K562 (cell line): Measurements from ENCODE around the gene COX5A. TPM values are rescaled to one million over a fixed set of nuclear protein-coding genes. Genes with fewer than 3 reads are reported as not detected.

Source experiments
- CHD2 ChIP-seq: IDR thresholded peaks from 2 replicates; pipeline ENCODE4 v1.6.1; 2011; ENCODE audit warnings: low read depth, low read length
- FOXK2 ChIP-seq, 2 experiments: fragments of 450-650 bp; IDR thresholded peaks in 1 of 2; conservative IDR thresholded peaks in 1 of 2; 2 replicates each; pipeline ENCODE4 v1.6.1; 2016; ENCODE audit warnings: low read depth in 2 of 2, mild to moderate bottlenecking in 1 of 2
- FOXM1 ChIP-seq, 2 experiments: fragments of 450-650 bp in 1 of 2; sonication (generic) in 1 of 2; formaldehyde crosslinking in 1 of 2; IDR thresholded peaks; 2 replicates each; pipeline versions ENCODE4 v1.6.1 to v1.9.0; 2017 to 2022; ENCODE audit warnings: low read depth in 2 of 2, mild to moderate bottlenecking in 2 of 2, missing genetic modification reagents in 1 of 2, moderate library complexity in 1 of 2
- KDM4B ChIP-seq, 2 experiments: fragments of 450-650 bp in 1 of 2; sonication (generic) in 1 of 2; IDR thresholded peaks; 2 replicates each; pipeline ENCODE4 v1.6.1; 2016 to 2017; ENCODE audit warnings: borderline replicate concordance in 2 of 2, antibody characterized with exemption in 1 of 2, low read depth in 1 of 2, mild to moderate bottlenecking in 1 of 2
- MECOM ChIP-seq: fragments of 250-450 bp; sonication (Bioruptor Pico); IDR thresholded peaks from 2 replicates; pipeline ENCODE4 v1.8.0; 2022; ENCODE audit warnings: inconsistent platforms
- NELFE ChIP-seq: IDR thresholded peaks from 2 replicates; pipeline ENCODE4 v1.6.1; 2011; ENCODE audit warnings: mild to moderate bottlenecking; ENCODE audit not compliant: insufficient read depth, insufficient read length
- PHB ChIP-seq: fragments of 250-450 bp; sonication (Bioruptor Pico); IDR thresholded peaks from 2 replicates; pipeline ENCODE4 v1.5.0; 2021
- SIX5 ChIP-seq, 2 experiments: IDR thresholded peaks; 2 replicates each; pipeline ENCODE4 v1.6.1; 2011; ENCODE audit warnings: low read length in 2 of 2, borderline replicate concordance in 1 of 2, low read depth in 1 of 2, mild to moderate bottlenecking in 1 of 2, moderate library complexity in 1 of 2; ENCODE audit not compliant: insufficient read depth in 1 of 2
- SLC30A9 ChIP-seq: fragments of 250-450 bp; sonication (Bioruptor Pico); IDR thresholded peaks from 2 replicates; pipeline ENCODE4 v1.8.0; 2022; ENCODE audit warnings: mild to moderate bottlenecking, moderate library complexity
- TEAD1 ChIP-seq, 2 experiments: fragments of 450-650 bp in 1 of 2; sonication (generic) in 1 of 2; formaldehyde crosslinking; IDR thresholded peaks; 2 replicates each; pipeline versions ENCODE4 v1.4.0 to v1.8.0; 2020 to 2022; ENCODE audit warnings: mild to moderate bottlenecking in 2 of 2, missing genetic modification reagents in 1 of 2
- ZC3H4 ChIP-seq: sonication (generic); formaldehyde crosslinking; IDR thresholded peaks from 2 replicates; pipeline ENCODE4 v1.9.0; 2021; ENCODE audit warnings: missing genetic modification reagents, borderline replicate concordance
- ZNF146 ChIP-seq: IDR thresholded peaks from one replicate; pipeline ENCODE4 v1.6.1; 2018; ENCODE audit warnings: missing compliant biosample characterization; ENCODE audit not compliant: unreplicated experiment
- ZNF311 ChIP-seq: fragments of 250-450 bp; sonication (Bioruptor Pico); IDR thresholded peaks from 2 replicates; pipeline ENCODE4 v1.4.0; 2020; ENCODE audit warnings: mild to moderate bottlenecking, moderate library complexity
- ZNF324 ChIP-seq: fragments of 250-450 bp; sonication (Bioruptor Pico); IDR thresholded peaks from 2 replicates; pipeline ENCODE4 v1.4.0; 2020; ENCODE audit warnings: mild to moderate bottlenecking
- ZNF354B ChIP-seq: fragments of 250-450 bp; sonication (Bioruptor Pico); IDR thresholded peaks from 2 replicates; pipeline ENCODE4 v1.4.0; 2020
- ZSCAN29 ChIP-seq: fragments of 450-650 bp; IDR thresholded peaks from 2 replicates; pipeline ENCODE4 v1.6.1; 2017
- polyA plus RNA-seq, 8 experiments: library from polyadenylated mRNA; depleted of rRNA in 4 of 8; stranded (reverse) in 5 of 8; unstranded in 3 of 8; fragments of >200 nt; fragmentation: Nextera tagmentation in 2 of 8; fragmentation: Illumina TruSeq in 1 of 8; extraction: Ambion mirVana in 2 of 8; extraction: Trizol in 1 of 8; gene quantifications; 2 replicates each; pipeline versions ENCODE4 v1.2.1 to v1.2.3, GENCODE V29; 2011 to 2014; ENCODE audit warnings: inconsistent platforms in 1 of 8, missing spikeins in 1 of 8
- total RNA-seq, 7 experiments: library from RNA; depleted of rRNA in 6 of 7; stranded (reverse); fragments of >200 nt in 6 of 7; fragmentation: Illumina TruSeq in 2 of 7; extraction: Trizol in 2 of 7; gene quantifications; 2 replicates each; pipeline versions ENCODE4 v1.2.1 to v1.2.3, GENCODE V29; 2011 to 2021; ENCODE audit warnings: low replicate concordance in 1 of 7
- TF ChIP-seq, protein P1 (sequence below), 2 experiments: fragments of 450-650 bp; conservative IDR thresholded peaks; 2 replicates each; pipeline ENCODE4 v1.6.1; 2017; ENCODE audit warnings: mild to moderate bottlenecking in 2 of 2, moderate library complexity in 2 of 2
- TF ChIP-seq, protein P2 (sequence below): fragments of 450-650 bp; formaldehyde crosslinking; IDR thresholded peaks from 2 replicates; pipeline ENCODE4 v1.4.0; 2022; ENCODE audit warnings: missing genetic modification characterization
- TF ChIP-seq, protein P3 (sequence below): fragments of 250-450 bp; sonication (Bioruptor Pico); IDR thresholded peaks from 2 replicates; pipeline ENCODE4 v1.4.0; 2020; ENCODE audit warnings: mild to moderate bottlenecking
- TF ChIP-seq, protein P4 (sequence below): fragments of 250-450 bp; sonication (Bioruptor Pico); IDR thresholded peaks from 2 replicates; pipeline ENCODE4 v1.8.0; 2022; ENCODE audit warnings: inconsistent platforms
- TF ChIP-seq, protein P5 (sequence below): fragments of 250-450 bp; sonication (Bioruptor Pico); IDR thresholded peaks from 2 replicates; pipeline ENCODE4 v1.4.0; 2020; ENCODE audit warnings: mild to moderate bottlenecking, moderate library complexity

COX5A gene
- total and polyA plus RNA-seq, 9 of the 15 experiments (the other 6 are each of a cell fraction or from before 2014, with no cell fraction given), result 86.8 to 553 (median 371) TPM

DNA sequence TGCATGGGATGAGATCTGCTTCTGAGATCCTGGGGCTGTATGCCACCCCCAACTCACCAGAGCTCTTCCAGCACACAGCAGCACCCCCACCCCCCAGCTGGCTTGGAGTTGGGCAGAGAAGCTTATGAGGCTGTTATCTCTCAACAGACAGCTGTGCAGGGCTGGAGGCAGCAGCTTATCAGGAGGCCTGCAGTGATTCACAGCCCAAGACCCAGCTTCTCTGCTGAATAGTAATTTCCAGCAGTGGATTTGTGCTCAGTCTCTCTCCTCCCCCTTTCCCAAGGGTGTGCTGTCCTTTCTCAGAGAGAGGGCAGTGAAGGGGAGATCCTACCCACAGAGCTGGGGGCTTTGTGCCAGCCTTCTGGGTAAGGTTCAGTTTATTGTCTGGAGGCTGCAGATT, 16.6 kb upstream of the COX5A start (continued):
- TF ChIP-seq, protein P1, sequence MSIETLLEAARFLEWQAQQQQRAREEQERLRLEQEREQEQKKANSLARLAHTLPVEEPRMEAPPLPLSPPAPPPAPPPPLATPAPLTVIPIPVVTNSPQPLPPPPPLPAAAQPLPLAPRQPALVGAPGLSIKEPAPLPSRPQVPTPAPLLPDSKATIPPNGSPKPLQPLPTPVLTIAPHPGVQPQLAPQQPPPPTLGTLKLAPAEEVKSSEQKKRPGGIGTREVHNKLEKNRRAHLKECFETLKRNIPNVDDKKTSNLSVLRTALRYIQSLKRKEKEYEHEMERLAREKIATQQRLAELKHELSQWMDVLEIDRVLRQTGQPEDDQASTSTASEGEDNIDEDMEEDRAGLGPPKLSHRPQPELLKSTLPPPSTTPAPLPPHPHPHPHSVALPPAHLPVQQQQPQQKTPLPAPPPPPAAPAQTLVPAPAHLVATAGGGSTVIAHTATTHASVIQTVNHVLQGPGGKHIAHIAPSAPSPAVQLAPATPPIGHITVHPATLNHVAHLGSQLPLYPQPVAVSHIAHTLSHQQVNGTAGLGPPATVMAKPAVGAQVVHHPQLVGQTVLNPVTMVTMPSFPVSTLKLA (conservative IDR thresholded peaks at IDR 0.05), result peak in 1 of 2 experiments; percentile 80; a peak in 2 of 4 replicates
- TF ChIP-seq, protein P2, sequence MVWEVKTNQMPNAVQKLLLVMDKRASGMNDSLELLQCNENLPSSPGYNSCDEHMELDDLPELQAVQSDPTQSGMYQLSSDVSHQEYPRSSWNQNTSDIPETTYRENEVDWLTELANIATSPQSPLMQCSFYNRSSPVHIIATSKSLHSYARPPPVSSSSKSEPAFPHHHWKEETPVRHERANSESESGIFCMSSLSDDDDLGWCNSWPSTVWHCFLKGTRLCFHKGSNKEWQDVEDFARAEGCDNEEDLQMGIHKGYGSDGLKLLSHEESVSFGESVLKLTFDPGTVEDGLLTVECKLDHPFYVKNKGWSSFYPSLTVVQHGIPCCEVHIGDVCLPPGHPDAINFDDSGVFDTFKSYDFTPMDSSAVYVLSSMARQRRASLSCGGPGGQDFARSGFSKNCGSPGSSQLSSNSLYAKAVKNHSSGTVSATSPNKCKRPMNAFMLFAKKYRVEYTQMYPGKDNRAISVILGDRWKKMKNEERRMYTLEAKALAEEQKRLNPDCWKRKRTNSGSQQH (CRISPR knock-in tag), result no peak
- no peak for TF ChIP-seq PHB (CRISPR knock-in tag)
- peak; percentile 30 to 88; a peak in 2 of 4 replicates for TF ChIP-seq TEAD1 (CRISPR knock-in tag; IDR thresholded peaks at IDR 0.05)
- peak; percentile 76; the same call in 1 of the 2 replicates for TF ChIP-seq ZNF311 (CRISPR knock-in tag)
- TF ChIP-seq ZNF146 (CRISPR knock-in tag), result no peak
- TF ChIP-seq FOXK2 (conservative IDR thresholded peaks at IDR 0.05 in 1 of 2, IDR thresholded peaks at IDR 0.05 in 1 of 2; ENCODE audit: low read depth in 2 of 2), result no peak
- no peak for TF ChIP-seq ZNF324 (CRISPR knock-in tag)
- TF ChIP-seq NELFE, result no peak
- no peak for TF ChIP-seq SLC30A9 (CRISPR knock-in tag)
- 0 out of 4 replicates have a peak, but pooled peaks of 1 of the 2 experiments have one; percentile 57 for TF ChIP-seq KDM4B (IDR thresholded peaks at IDR 0.05; ENCODE audit: borderline replicate concordance in 2 of 2, low read depth in 1 of 2)
- no peak for TF ChIP-seq ZSCAN29
- no peak for TF ChIP-seq MECOM
- TF ChIP-seq ZC3H4, result no peak
- TF ChIP-seq, protein P3, sequence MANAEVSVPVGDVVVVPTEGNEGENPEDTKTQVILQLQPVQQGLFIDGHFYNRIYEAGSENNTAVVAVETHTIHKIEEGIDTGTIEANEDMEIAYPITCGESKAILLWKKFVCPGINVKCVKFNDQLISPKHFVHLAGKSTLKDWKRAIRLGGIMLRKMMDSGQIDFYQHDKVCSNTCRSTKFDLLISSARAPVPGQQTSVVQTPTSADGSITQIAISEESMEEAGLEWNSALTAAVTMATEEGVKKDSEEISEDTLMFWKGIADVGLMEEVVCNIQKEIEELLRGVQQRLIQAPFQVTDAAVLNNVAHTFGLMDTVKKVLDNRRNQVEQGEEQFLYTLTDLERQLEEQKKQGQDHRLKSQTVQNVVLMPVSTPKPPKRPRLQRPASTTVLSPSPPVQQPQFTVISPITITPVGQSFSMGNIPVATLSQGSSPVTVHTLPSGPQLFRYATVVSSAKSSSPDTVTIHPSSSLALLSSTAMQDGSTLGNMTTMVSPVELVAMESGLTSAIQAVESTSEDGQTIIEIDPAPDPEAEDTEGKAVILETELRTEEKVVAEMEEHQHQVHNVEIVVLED, result 0 out of 2 replicates have a peak, but pooled peaks have one; percentile 22
- no peak for TF ChIP-seq SIX5 (IDR thresholded peaks at IDR 0.05; ENCODE audit: borderline replicate concordance in 1 of 2, insufficient read depth in 1 of 2, low read depth in 1 of 2, low read length in 2 of 2)
- TF ChIP-seq CHD2, result no peak
- TF ChIP-seq, protein P4, sequence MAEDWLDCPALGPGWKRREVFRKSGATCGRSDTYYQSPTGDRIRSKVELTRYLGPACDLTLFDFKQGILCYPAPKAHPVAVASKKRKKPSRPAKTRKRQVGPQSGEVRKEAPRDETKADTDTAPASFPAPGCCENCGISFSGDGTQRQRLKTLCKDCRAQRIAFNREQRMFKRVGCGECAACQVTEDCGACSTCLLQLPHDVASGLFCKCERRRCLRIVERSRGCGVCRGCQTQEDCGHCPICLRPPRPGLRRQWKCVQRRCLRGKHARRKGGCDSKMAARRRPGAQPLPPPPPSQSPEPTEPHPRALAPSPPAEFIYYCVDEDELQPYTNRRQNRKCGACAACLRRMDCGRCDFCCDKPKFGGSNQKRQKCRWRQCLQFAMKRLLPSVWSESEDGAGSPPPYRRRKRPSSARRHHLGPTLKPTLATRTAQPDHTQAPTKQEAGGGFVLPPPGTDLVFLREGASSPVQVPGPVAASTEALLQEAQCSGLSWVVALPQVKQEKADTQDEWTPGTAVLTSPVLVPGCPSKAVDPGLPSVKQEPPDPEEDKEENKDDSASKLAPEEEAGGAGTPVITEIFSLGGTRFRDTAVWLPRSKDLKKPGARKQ, result no peak
- TF ChIP-seq ZNF354B, result no peak
- TF ChIP-seq FOXM1 (IDR thresholded peaks at IDR 0.05; ENCODE audit: low read depth), result peak; percentile 94
- TF ChIP-seq FOXM1 (CRISPR knock-in tag; IDR thresholded peaks at IDR 0.05; ENCODE audit: low read depth), result no peak
- TF ChIP-seq, protein P5, sequence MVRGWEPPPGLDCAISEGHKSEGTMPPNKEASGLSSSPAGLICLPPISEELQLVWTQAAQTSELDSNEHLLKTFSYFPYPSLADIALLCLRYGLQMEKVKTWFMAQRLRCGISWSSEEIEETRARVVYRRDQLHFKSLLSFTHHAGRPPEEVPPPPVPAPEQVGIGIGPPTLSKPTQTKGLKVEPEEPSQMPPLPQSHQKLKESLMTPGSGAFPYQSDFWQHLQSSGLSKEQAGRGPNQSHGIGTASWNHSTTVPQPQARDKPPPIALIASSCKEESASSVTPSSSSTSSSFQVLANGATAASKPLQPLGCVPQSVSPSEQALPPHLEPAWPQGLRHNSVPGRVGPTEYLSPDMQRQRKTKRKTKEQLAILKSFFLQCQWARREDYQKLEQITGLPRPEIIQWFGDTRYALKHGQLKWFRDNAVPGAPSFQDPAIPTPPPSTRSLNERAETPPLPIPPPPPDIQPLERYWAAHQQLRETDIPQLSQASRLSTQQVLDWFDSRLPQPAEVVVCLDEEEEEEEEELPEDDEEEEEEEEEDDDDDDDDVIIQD (CRISPR knock-in tag), result no peak
